ENCODE results near the gene NIN. TPM values are rescaled to one million over a fixed set of nuclear protein-coding genes. Genes with fewer than 3 reads are reported as not detected.

NIN gene
- total and polyA plus RNA-seq, 10 donors: 11.8 to 139 (median 94.4) TPM

DNA sequence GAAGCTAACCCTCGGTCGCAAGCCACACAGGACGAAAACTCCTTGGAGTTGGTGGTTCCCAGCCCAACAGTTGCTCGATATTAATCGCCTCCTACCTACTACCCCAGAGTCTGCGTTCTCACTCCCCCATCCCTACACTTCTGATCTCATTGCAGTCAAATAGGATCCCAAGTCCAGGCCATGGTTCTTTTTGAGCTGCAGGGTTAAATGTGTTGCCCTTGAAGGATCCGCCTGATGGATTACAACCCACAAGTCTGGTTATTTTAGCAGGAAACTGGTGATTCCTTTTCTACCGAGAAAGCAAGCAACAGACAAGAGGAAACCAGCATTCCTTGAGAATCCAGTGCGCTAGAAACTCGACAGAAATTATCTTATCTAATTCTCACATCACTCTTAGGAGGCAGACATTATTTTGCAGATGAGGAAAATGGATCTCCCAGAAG lies 785 bp upstream of the NIN start:
- no peak for DNase-seq
- Histone ChIP-seq H3K36me3 (peaks cover 0 to 6% (median 1%) of the 10 kb centered on the region in 6 donors), H3K27ac (peak overlapping the region; percentile 95 to 99 (median 97)), H3K4me1 (peaks cover 13 to 73% (median 55%) of the 10 kb centered on the region in 6 donors), H3K9me3 (no peaks in the 10 kb centered on the region), H3K4me3 (peak overlapping the region; percentile 79 to 94 (median 86)), H3K27me3 (replicated peaks in 1 of 7) (no peaks in the 10 kb centered on the region)
- TF ChIP-seq POLR2A (IDR thresholded peaks at IDR 0.05): no peak
- WGBS, 5 donors: 4 to 10% (median 6%) methylated on average over 10 of the region's 10 CpGs
- intact Hi-C loops (cut with DNase I; ENCODE audit: low total_unique reads): no loop called here

- Histone ChIP-seq H3K27ac (peak overlapping the region; percentile 95 to 99 (median 97)), H3K4me3 (peak overlapping the region; percentile 79 to 94 (median 88)), H3K4me1 (peaks cover 14 to 80% (median 57%) of the 10 kb centered on the region in 6 donors), H3K27me3 (replicated peaks in 1 of 7) (no peaks in the 10 kb centered on the region), H3K36me3 (peaks cover 0 to 10% (median 3%) of the 10 kb centered on the region in 6 donors), H3K9me3 (no peaks in the 10 kb centered on the region)
- DNase-seq: peak; percentile 94
- intact Hi-C loops (cut with DNase I; ENCODE audit: low total_unique reads): no loop called here
- TF ChIP-seq POLR2A (IDR thresholded peaks at IDR 0.05): no peak
- TF ChIP-seq, protein P1, sequence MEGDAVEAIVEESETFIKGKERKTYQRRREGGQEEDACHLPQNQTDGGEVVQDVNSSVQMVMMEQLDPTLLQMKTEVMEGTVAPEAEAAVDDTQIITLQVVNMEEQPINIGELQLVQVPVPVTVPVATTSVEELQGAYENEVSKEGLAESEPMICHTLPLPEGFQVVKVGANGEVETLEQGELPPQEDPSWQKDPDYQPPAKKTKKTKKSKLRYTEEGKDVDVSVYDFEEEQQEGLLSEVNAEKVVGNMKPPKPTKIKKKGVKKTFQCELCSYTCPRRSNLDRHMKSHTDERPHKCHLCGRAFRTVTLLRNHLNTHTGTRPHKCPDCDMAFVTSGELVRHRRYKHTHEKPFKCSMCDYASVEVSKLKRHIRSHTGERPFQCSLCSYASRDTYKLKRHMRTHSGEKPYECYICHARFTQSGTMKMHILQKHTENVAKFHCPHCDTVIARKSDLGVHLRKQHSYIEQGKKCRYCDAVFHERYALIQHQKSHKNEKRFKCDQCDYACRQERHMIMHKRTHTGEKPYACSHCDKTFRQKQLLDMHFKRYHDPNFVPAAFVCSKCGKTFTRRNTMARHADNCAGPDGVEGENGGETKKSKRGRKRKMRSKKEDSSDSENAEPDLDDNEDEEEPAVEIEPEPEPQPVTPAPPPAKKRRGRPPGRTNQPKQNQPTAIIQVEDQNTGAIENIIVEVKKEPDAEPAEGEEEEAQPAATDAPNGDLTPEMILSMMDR (IDR thresholded peaks at IDR 0.05 in 8 of 11, conservative IDR thresholded peaks at IDR 0.05 in 3 of 11): no peak
- TF ChIP-seq POLR2AphosphoS5 (IDR thresholded peaks at IDR 0.05): peak; percentile 68 to 88 (median 86)
- 0 to 1% (median 0%) methylated on average over 42 to 93 of the region's 93 CpGs for WGBS, 5 donors
Measured at GRCh38 chr14:50830044-50830931, 674 bp downstream of the NIN start.

DNA sequence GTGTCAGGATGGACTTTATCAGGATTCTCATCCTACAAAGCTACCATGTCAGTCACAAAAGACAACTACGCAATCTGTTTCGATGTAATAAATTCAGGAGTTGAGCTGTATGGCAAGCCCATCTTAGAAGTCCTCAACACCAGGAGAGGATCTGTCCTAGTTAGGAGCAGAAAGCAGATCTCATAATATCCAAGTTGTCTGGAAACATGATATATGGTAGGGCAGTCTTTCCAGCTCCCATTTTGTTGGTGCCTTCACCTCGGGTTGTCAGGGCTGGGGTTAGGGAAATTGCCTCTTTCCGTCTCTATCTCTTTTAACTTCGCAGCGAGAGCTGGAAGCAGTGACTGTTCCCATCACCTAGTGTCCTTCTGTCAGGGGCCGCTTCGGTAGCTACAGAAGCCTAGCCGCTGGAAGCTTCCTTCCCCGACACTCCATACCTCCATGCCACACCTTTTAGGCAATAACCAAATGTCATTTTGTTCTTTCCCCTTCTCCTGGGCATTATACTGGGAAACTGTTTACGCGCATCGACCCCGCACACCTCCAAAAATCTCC lies 1.4 kb downstream of the NIN start:
- Histone ChIP-seq H3K4me1 (peaks cover 14 to 80% (median 57%) of the 10 kb centered on the region in 6 donors), H3K4me3 (peak overlapping the region; percentile 79 to 94 (median 88)), H3K27me3 (replicated peaks in 1 of 7) (no peaks in the 10 kb centered on the region), H3K27ac (peak overlapping the region; percentile 95 to 99 (median 97)), H3K36me3 (peaks cover 0 to 10% (median 3%) of the 10 kb centered on the region in 6 donors), H3K9me3 (no peaks in the 10 kb centered on the region)
- 14 to 18% (median 15%) methylated on average over 14 of the region's 14 CpGs for WGBS, 5 donors
- TF ChIP-seq POLR2AphosphoS5 (IDR thresholded peaks at IDR 0.05) (no peak), POLR2A (IDR thresholded peaks at IDR 0.05) (no peak)
- TF ChIP-seq, protein P1 (IDR thresholded peaks at IDR 0.05 in 8 of 11, conservative IDR thresholded peaks at IDR 0.05 in 3 of 11): no peak
- DNase-seq: no peak
- intact Hi-C loops (cut with DNase I; ENCODE audit: low total_unique reads): no loop called here

DNA sequence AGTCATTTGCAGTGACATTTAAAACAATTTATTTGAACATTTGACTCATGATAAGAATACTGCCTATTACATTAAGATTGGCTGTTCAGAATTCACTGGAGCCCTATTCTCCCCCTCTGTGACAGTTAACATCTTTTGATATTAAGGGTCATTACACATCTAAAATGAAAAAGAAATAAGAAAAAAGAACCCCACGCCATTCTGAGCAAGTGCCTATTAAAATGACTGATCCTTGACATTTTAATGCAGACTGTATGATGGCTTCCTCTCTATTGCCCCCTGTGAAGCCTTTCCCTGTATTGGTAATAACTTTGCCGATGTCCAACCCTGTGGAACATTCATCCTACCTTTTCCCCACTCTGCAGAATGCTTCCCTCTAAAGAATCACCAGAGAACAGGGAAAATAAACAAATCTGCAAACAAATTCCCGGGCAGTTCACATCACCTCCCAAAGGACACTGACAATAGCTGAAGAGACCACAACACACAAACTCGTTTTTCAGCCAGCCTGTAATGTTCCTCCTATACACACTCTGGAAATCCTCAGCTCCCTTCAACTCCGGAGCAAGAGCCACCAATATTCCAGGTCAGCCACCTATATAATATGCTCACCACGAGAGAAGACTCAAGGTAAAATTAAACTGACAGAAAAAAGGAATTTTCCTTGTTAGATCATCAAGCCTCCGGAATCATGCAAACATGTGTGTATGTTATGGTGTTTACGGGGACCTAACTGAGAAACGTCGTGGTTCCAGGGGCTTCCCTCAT lies 2.1 kb downstream of the NIN start:
- H3K27ac ChIP-seq: peak overlapping the region in 6 of 8 donors; percentile 95 to 99 (median 98)
- H3K27me3 ChIP-seq (replicated peaks in 1 of 7): no peaks in the 10 kb centered on the region
- intact Hi-C loops (cut with DNase I; ENCODE audit: low total_unique reads): no loop called here
- H3K9me3 ChIP-seq: no peaks in the 10 kb centered on the region
- H3K4me3 ChIP-seq: peak overlapping the region in 7 of 8 donors; percentile 79 to 94 (median 90)
- H3K36me3 ChIP-seq: peaks cover 0 to 10% (median 3%) of the 10 kb centered on the region in 6 donors
- peaks cover 14 to 80% (median 62%) of the 10 kb centered on the region in 6 donors for H3K4me1 ChIP-seq
- no peak for DNase-seq
- 46 to 61% (median 54%) methylated on average over 10 of the region's 10 CpGs for WGBS, 5 donors
- no peak for TF ChIP-seq POLR2A (IDR thresholded peaks at IDR 0.05)
- TF ChIP-seq, protein P1 (IDR thresholded peaks at IDR 0.05 in 8 of 11, conservative IDR thresholded peaks at IDR 0.05 in 3 of 11): no peak
- TF ChIP-seq POLR2AphosphoS5 (IDR thresholded peaks at IDR 0.05): no peak
